GM12873 (cell line): ENCODE measurements around the gene KRTAP10-12.

Source experiments
- TF ChIP-seq, protein P1 (sequence below): IDR thresholded peaks from 2 replicates; pipeline ENCODE4 v1.5.1; 2012; ENCODE audit warnings: low read depth, mild to moderate bottlenecking, moderate library complexity, low read length, control low read depth; ENCODE audit not compliant: insufficient read depth; ENCODE audit errors: missing control alignments

KRTAP10-12 gene

DNA sequence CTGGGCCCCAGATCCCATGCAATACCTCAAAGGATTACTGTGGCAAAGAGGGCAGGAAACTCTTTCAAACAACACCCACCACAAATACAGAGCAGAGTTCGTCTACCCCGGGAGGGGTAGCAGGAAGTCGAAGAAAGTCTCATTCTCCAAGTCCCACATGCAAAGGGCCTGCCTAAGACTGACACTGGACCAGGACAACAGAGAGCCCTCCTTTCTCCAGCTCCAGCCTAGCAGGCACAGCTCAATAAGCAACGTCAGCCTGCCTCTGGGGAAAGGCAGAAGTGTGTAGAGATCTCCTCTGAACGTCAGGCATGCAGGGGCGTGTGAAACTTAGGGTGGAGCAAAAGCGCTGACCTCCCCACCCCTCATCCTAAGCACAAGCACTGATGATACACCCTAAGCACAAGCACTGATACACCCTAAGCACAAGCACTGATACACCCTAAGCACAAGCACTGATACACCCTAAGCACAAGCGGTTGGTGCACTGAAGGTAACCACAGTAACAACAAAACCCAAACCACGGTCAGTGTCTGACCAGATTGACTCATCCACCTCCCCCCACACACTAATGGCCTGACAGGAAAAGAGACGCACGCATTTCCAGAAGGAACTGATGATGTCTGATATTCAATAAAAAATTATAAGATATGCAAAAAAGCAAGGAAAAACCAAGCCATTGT is 37.9 kb upstream of the KRTAP10-12 start:
- TF ChIP-seq, protein P1, sequence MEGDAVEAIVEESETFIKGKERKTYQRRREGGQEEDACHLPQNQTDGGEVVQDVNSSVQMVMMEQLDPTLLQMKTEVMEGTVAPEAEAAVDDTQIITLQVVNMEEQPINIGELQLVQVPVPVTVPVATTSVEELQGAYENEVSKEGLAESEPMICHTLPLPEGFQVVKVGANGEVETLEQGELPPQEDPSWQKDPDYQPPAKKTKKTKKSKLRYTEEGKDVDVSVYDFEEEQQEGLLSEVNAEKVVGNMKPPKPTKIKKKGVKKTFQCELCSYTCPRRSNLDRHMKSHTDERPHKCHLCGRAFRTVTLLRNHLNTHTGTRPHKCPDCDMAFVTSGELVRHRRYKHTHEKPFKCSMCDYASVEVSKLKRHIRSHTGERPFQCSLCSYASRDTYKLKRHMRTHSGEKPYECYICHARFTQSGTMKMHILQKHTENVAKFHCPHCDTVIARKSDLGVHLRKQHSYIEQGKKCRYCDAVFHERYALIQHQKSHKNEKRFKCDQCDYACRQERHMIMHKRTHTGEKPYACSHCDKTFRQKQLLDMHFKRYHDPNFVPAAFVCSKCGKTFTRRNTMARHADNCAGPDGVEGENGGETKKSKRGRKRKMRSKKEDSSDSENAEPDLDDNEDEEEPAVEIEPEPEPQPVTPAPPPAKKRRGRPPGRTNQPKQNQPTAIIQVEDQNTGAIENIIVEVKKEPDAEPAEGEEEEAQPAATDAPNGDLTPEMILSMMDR: no peak

DNA sequence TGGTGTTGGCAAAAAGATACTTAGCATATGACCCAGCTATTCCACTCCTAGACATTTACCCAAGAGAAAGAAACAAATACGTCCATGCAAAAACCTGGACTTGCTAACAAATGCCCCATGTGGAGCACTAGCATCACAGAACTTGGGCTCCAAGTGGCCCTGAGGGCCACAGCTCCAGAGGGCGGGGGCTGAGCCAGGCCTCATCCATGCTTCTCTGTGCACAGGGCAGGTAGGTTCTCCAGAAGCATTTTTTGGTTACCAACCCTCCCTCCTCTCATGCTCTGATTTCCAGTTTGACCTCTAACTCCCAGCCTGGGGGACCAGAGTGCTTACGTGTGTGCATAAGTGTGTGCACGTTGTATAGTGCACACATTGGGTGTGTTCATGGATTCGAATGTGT is 32.3 kb upstream of the KRTAP10-12 start:
- TF ChIP-seq, protein P1: no peak

DNA sequence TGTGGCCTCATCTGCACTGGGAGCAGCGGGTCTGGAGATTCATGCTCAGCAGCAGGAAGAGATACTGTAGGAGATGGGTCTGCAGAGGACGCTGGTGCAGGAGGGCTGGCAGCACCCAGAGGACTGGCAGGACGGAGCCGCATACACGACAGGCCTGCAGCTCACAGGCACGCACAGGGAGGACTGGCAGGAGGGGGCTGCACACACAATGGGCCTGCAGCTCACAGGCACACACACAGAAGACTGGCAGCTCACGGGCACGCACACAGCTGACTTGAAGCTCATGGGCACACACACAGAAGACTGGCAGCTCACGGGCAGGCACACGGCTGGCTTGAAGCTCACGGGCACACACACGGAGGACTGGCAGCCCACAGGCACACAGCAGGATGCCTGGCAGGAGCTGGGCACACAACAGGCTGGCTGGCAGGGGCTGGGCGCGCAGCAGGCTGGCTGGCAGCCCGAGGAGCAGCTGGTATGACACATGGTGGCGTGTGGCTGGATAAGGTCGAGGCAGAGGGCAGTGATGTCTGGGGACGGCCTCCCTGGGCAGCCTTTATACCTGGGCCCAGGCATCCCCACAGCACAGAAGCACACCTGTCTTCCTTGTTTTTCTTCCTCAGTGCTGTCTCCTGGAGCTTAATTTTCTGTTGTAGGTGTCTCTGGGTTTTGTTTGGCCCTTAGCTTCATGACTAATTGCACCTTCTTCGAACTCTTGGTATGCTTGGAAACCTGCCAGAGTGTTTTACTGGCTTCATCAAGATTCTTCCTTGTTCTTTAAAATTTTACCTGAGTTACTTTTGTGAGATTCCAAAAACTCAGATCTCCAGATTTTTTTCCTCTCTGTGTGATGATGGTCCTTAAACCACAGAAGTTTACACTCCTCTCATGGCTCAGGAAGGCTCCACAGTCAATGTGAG is 30.3 kb upstream of the KRTAP10-12 start, which contains the start of gene KRTAP12-2:
Gene KRTAP12-2 (minus strand): TSS at position 527 of the 920 bp plus-strand sequence. CDS start 41 bp downstream, at position 486.
- TF ChIP-seq, protein P1: no peak

DNA sequence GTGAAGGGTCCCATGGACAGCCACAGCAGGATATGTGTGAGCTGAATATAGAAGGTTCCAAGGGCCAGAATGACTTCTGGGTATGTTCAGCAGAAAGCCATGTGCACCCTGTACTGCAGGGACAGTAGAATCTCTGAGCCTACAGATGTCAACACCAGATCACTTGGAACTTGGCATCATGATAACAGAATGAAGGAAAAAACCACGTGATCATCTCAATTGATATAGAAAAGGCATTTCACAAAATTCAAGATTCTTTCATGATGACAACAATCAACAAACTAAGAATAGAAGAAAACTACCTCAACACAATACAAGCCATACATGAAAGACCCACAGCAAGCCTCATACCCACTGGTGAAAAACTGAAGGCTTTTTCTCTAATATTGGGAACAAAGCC is 29.4 kb upstream of the KRTAP10-12 start:
- TF ChIP-seq, protein P1: no peak

GRCh38 chr21:44670642-44671432 is 26.1 kb upstream of the KRTAP10-12 start:
- TF ChIP-seq, protein P1: no peak

DNA sequence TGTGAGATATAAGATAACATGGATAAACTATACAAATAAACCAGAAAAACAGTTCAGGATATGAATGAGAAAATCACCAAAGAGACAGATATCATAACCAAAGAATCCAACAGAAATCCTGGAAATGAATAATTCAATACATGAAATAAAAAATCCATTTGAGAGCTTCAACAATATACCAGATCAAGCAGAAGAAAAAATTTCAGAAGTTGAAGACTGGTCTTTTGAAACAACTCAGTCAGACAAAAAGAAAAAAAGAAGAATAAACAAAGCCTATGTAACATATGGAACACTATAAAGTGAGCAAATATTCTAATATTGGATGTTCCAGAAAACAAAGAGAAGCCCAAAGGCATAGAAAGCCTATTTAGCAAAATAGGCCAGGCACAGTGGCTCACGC is 25.1 kb upstream of the KRTAP10-12 start:
- TF ChIP-seq, protein P1: no peak
